Nephron (organoid): Measurements from ENCODE around the gene FEN1.
A peak's percentile ranks its signal among the peaks of the same experiment; 100 is the strongest.

Experiments
- H3K27ac Mint-ChIP-seq, 3 experiments: 2 replicates each; pipeline ENCODE4 v1.8.0; 2020; ENCODE audit warnings: mixed read lengths in 3 of 3, mild to moderate bottlenecking in 2 of 3, moderate library complexity in 1 of 3
- H3K27me3 Mint-ChIP-seq: 2 replicates; pipeline ENCODE4 v1.8.0; 2021; ENCODE audit warnings: low read depth, mild to moderate bottlenecking, moderate library complexity, mixed read lengths
- H3K36me3 Mint-ChIP-seq: 2 replicates; pipeline ENCODE4 v1.8.0; 2020; ENCODE audit warnings: low read depth, mixed read lengths
- H3K4me1 Mint-ChIP-seq: 2 replicates; pipeline ENCODE4 v1.8.0; 2020; ENCODE audit warnings: mixed read lengths
- H3K4me3 Mint-ChIP-seq, 3 experiments: 2 replicates each; pipeline ENCODE4 v1.8.0; 2020; ENCODE audit warnings: mild to moderate bottlenecking in 3 of 3, mixed read lengths in 3 of 3, moderate library complexity in 2 of 3
- H3K9me3 Mint-ChIP-seq: 2 replicates; pipeline ENCODE4 v1.8.0; 2020; ENCODE audit warnings: mixed read lengths
- CTCF ChIP-seq, 3 experiments: fragments of 200-600 bp; sonication (generic); IDR thresholded peaks; one replicate each; pipeline ENCODE4 v1.5.0; 2021; ENCODE audit warnings: antibody characterized with exemption in 3 of 3; ENCODE audit not compliant: unreplicated experiment in 3 of 3

The FEN1 gene

GRCh38 chr11:61775606-61776554 is 16.8 kb upstream of the FEN1 start:
- Mint-ChIP-seq H3K4me3 (no peak overlapping the region), H3K36me3 (peaks cover 7% of the 10 kb centered on the region), H3K9me3 (no peaks in the 10 kb centered on the region), H3K27ac (no peak overlapping the region), H3K27me3 (no peaks in the 10 kb centered on the region), H3K4me1 (peaks cover 4% of the 10 kb centered on the region)
- no peak for TF ChIP-seq CTCF (IDR thresholded peaks at IDR 0.05; ENCODE audit: unreplicated experiment in 3 of 3)

GRCh38 chr11:61776561-61777075 is 16.1 kb upstream of the FEN1 start:
- Mint-ChIP-seq H3K27me3 (no peaks in the 10 kb centered on the region), H3K36me3 (peaks cover 7% of the 10 kb centered on the region), H3K27ac (no peak overlapping the region), H3K9me3 (no peaks in the 10 kb centered on the region), H3K4me3 (no peak overlapping the region), H3K4me1 (peaks cover 4% of the 10 kb centered on the region)
- peak; percentile 32 to 53 (median 36) for TF ChIP-seq CTCF (IDR thresholded peaks at IDR 0.05; ENCODE audit: unreplicated experiment in 3 of 3)

- H3K4me1 Mint-ChIP-seq, result peaks cover 4% of the 10 kb centered on the region
- no peak overlapping the region for H3K27ac Mint-ChIP-seq
- TF ChIP-seq CTCF (IDR thresholded peaks at IDR 0.05; ENCODE audit: unreplicated experiment in 3 of 3), result no peak
- no peaks in the 10 kb centered on the region for H3K27me3 Mint-ChIP-seq
- H3K4me3 Mint-ChIP-seq, result no peak overlapping the region
- peaks cover 7% of the 10 kb centered on the region for H3K36me3 Mint-ChIP-seq
- no peaks in the 10 kb centered on the region for H3K9me3 Mint-ChIP-seq
These were observed 15.2 kb upstream of the FEN1 start for GRCh38 chr11:61777234-61778090.

- H3K27ac Mint-ChIP-seq, result no peak overlapping the region
- no peak overlapping the region for H3K4me3 Mint-ChIP-seq
- no peaks in the 10 kb centered on the region for H3K27me3 Mint-ChIP-seq
- H3K36me3 Mint-ChIP-seq, result peaks cover 12% of the 10 kb centered on the region
- no peak for TF ChIP-seq CTCF (IDR thresholded peaks at IDR 0.05; ENCODE audit: unreplicated experiment in 3 of 3)
- H3K9me3 Mint-ChIP-seq, result no peaks in the 10 kb centered on the region
- peaks cover 4% of the 10 kb centered on the region for H3K4me1 Mint-ChIP-seq
These were observed 14.3 kb upstream of the FEN1 start for GRCh38 chr11:61778357-61778886.

GRCh38 chr11:61778920-61779650 is 13.6 kb upstream of the FEN1 start:
- Mint-ChIP-seq H3K36me3 (peaks cover 16% of the 10 kb centered on the region), H3K9me3 (no peaks in the 10 kb centered on the region), H3K4me3 (no peak overlapping the region), H3K27ac (no peak overlapping the region), H3K27me3 (no peaks in the 10 kb centered on the region), H3K4me1 (peaks cover 4% of the 10 kb centered on the region)
- TF ChIP-seq CTCF (IDR thresholded peaks at IDR 0.05; ENCODE audit: unreplicated experiment in 3 of 3), result no peak
